ENCODE measurements around the gene DNAH6. TPM values are rescaled to one million over a fixed set of nuclear protein-coding genes. Genes with fewer than 3 reads are reported as not detected.
A peak's percentile ranks its signal among the peaks of the same experiment; 100 is the strongest.

Gene DNAH6
- polyA plus RNA-seq, 2 of the 4 experiments (the other 2 are of a cell fraction), result 0.13 to 0.32 TPM

GRCh38 chr2:84827978-84828575 lies 311.8 kb downstream of the DNAH6 start:
- ChIA-PET CTCF (interaction anchor here (0.6 kb wide), 1 partner anchor 79 kb away, joined by 3 read pairs; no protein-coding TSS in a partner anchor), POLR2A (no interaction called here)
- Histone ChIP-seq H3K9me3 (no peaks in the 10 kb centered on the region), H3K4me2 (no peak overlapping the region), H3K4me3 (no peak overlapping the region), H3K27ac (no peak overlapping the region), H3K4me1 (no peaks in the 10 kb centered on the region)
- no peak for TF ChIP-seq HOXB13 (CRISPR knock-in tag; IDR thresholded peaks at IDR 0.05; ENCODE audit: low read depth)
- 37% methylated on average over 2 of the region's 2 CpGs for WGBS (ENCODE audit: missing lambda C conversion rate)
- DNase-seq (ENCODE audit: low read depth in 1 of 2, low spot score in 1 of 2) (no peak), ATAC-seq (no peak), FAIRE-seq (no peak)

GRCh38 chr2:84829693-84830092 lies 313.4 kb downstream of the DNAH6 start:
- no peak for TF ChIP-seq E2F6 (IDR thresholded peaks at IDR 0.05; ENCODE audit: borderline replicate concordance, low read depth)
- no peak for TF ChIP-seq FOSB (CRISPR knock-in tag; IDR thresholded peaks at IDR 0.05)
- TF ChIP-seq EP300 (IDR thresholded peaks at IDR 0.05), result no peak
- no peak for TF ChIP-seq ZC3H11A (IDR thresholded peaks at IDR 0.05)
- no peak for TF ChIP-seq CHD4 (IDR thresholded peaks at IDR 0.05; ENCODE audit: borderline replicate concordance)
- TF ChIP-seq MAFK (IDR thresholded peaks at IDR 0.05; ENCODE audit: partially characterized antibody), result no peak
- no peak for TF ChIP-seq ZSCAN20 (CRISPR knock-in tag; IDR thresholded peaks at IDR 0.05)
- no peak for TF ChIP-seq NPAS2 (CRISPR knock-in tag; IDR thresholded peaks at IDR 0.05; ENCODE audit: borderline replicate concordance)
- TF ChIP-seq MYC (IDR thresholded peaks at IDR 0.05; ENCODE audit: borderline replicate concordance, low read length), result no peak
- TF ChIP-seq POLR2AphosphoS2 (conservative IDR thresholded peaks at IDR 0.05; ENCODE audit: low read length), result no peak
- no peak for TF ChIP-seq EHF (CRISPR knock-in tag; IDR thresholded peaks at IDR 0.05)
- TF ChIP-seq HOXA7 (CRISPR knock-in tag; IDR thresholded peaks at IDR 0.05), result no peak
- TF ChIP-seq ZNF302 (CRISPR knock-in tag; IDR thresholded peaks at IDR 0.05), result no peak
- TF ChIP-seq RCOR1 (IDR thresholded peaks at IDR 0.05; ENCODE audit: low read depth, low read length), result no peak
- TF ChIP-seq MAZ (IDR thresholded peaks at IDR 0.05; ENCODE audit: borderline replicate concordance, low read depth, low read length), result no peak
- no peak for FAIRE-seq
- no peak overlapping the region for H3K27ac ChIP-seq
- DNase-seq (ENCODE audit: low read depth in 1 of 2, low spot score in 1 of 2), result no peak
- CTCF ChIA-PET, result no interaction called here
- H3K4me2 ChIP-seq, result no peak overlapping the region
- H3K4me1 ChIP-seq, result no peaks in the 10 kb centered on the region
- no peaks in the 10 kb centered on the region for H3K9me3 ChIP-seq
- H3K4me3 ChIP-seq, result no peak overlapping the region
- POLR2A ChIA-PET, result no interaction called here
- WGBS (ENCODE audit: missing lambda C conversion rate), result 52% methylated on average over 2 of the region's 2 CpGs
- no peak for ATAC-seq

- Histone ChIP-seq H3K27ac (no peak overlapping the region), H3K4me2 (no peak overlapping the region), H3K4me3 (no peak overlapping the region), H3K9me3 (no peaks in the 10 kb centered on the region), H3K4me1 (no peaks in the 10 kb centered on the region)
- ATAC-seq (peak in 1 of 2 experiments; percentile 23; a peak in 2 of 6 replicates), DNase-seq (ENCODE audit: low read depth in 1 of 2, low spot score in 1 of 2) (peak in 1 of 2 experiments; percentile 13), FAIRE-seq (no peak)
- TF ChIP-seq NFE2L2 (conservative IDR thresholded peaks at IDR 0.05; ENCODE audit: low read length) (no peak), ZNF302 (CRISPR knock-in tag; IDR thresholded peaks at IDR 0.05) (no peak), MAZ (IDR thresholded peaks at IDR 0.05; ENCODE audit: borderline replicate concordance, low read depth, low read length) (no peak), BCL3 (IDR thresholded peaks at IDR 0.05) (no peak), RNF2 (IDR thresholded peaks at IDR 0.05; ENCODE audit: borderline replicate concordance, low read depth) (no peak), FOSL2 (IDR thresholded peaks at IDR 0.05) (no peak), FOSL2 (CRISPR knock-in tag; IDR thresholded peaks at IDR 0.05) (no peak), TFCP2L1 (CRISPR knock-in tag; IDR thresholded peaks at IDR 0.05) (no peak), SREBF2 (IDR thresholded peaks at IDR 0.05) (no peak), ZC3H11A (IDR thresholded peaks at IDR 0.05) (no peak), CHD2 (IDR thresholded peaks at IDR 0.05; ENCODE audit: low read length, partially characterized antibody) (no peak), ESRRA (IDR thresholded peaks at IDR 0.05; ENCODE audit: borderline replicate concordance, low read length) (no peak), HDAC2 (IDR thresholded peaks at IDR 0.05) (no peak)
- 68% methylated on average over 11 of the region's 11 CpGs for WGBS (ENCODE audit: missing lambda C conversion rate)
- POLR2A ChIA-PET, result no interaction called here
- CTCF ChIA-PET, result no interaction called here
Measured at GRCh38 chr2:84830095-84830494, 313.8 kb downstream of the DNAH6 start.

Data from A549 (cell line).